Left lobe of liver (tissue), 2 donors: ENCODE data around the gene APOBEC3B. TPM values are rescaled to one million over a fixed set of nuclear protein-coding genes. Genes with fewer than 3 reads are reported as not detected.
"Not testable (repeated sequence)": the region's sequence is repeated elsewhere in the genome, so short reads cannot be mapped to it uniquely, and the experiment has no call there.

Source experiments
- ATAC-seq: fragments of 200-7000 bp; cut with Tn5 transposase; one replicate; pipeline ENCODE4 v1.9.1; 2020; ENCODE audit warnings: mild to moderate bottlenecking, moderate library complexity
- DNase-seq: peaks from one replicate; pipeline ENCODE4 v3.0.0-alpha.2; 2020; ENCODE audit warnings: low spot score
- total RNA-seq: library from RNA; stranded (reverse); gene quantifications from one replicate; pipeline ENCODE4 v1.2.1, GENCODE V29; 2021
- donor health status: DM: no; HTN: no; CAD: no; lungs with moderate emphysema.
- donor health status: DM: no; HTN: yes; CAD: no.

APOBEC3B gene
- 0.93 TPM for total RNA-seq

DNA sequence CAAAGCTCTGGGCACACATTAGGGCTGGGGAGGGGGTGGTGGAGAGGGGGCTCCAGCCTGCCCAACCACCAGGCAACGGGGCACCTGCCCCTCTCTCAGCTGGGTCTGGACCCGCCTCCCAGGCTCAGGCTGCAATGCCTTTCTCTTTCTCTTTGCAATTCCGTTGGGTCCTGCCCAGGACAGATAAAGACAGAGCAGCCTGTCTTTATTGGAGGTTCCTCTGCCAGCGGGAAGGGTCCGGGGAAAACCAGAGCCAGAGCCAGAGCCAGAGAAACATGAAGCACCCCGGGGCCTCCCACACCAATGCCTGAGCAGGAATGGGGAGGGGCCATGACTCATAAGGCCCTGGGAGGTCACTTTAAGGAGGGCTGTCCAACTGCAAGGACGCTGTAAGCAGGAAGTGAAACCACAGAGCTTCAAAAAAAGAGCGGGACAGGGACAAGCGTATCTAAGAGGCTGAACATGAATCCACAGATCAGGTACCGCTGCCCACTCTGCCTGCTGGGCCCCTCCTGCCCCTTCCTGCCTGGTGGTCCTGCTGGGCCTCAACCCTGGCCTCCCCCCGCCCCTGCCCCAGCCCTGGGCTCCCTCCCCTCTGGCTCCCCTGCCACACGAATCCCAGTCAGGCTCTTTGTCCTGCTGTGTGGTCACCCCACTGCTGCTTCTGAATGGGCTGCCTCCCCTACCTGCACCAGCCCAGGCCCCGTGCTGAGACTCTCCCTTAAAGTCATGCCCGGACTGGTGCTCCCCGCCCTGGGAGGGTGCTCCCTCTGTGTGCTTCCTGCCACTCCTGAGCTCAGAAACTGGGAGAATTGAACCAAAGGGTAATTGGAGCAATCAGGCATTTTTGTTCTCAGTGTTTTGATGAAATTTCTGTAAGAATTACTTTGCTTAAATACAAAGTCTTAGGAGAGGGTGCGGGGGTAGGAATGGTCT is at the start of gene APOBEC3B:
Gene APOBEC3B, plus strand, starts transcription at position 356 of the 936 bp plus-strand sequence. Its CDS starts 107 bp downstream, at position 463.
- DNase-seq (peak; percentile 80), ATAC-seq (peak; percentile 98)

DNA sequence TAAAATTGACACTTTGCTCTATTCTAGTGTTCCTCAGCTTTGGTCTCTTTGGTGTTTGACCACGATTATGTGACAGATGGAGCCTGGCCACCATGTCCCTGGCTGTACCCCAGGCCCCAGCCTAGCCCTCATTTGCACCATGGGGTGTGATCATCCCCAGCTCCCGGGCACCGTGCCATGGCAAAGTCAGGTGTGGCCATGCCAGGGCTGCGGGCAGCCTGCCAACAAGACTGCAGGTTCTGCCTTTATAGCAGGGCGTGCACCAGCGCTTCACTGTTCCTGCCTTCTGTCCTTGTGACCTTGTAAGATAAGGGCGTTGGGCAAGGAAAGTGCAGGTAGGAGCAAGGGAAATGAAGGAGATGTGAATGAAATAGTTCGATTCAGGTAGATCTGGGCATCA is 47.1 kb upstream of the APOBEC3B start:
- peak; percentile 86 for DNase-seq
- peak; percentile 88 for ATAC-seq

DNA sequence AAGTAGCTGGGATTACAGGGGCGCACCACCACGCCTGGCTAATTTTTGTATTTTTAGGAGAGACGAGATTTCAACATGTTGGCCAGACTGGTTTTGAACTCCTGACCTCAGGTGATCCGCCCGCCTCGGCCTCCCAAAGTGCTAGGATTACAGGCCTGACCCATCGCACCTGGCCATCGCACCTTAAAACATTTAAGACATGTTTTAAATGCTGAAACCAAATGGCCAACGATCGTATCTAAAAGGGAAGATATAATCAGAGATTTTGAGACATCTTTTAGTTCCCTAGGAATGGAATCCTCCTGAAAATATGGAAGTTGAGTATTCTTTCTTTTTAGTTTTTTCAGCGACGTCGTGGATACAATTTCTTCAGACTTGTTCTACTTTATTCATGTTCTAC is 46.5 kb upstream of the APOBEC3B start:
- DNase-seq (peak; percentile 18), ATAC-seq (no peak)

DNA sequence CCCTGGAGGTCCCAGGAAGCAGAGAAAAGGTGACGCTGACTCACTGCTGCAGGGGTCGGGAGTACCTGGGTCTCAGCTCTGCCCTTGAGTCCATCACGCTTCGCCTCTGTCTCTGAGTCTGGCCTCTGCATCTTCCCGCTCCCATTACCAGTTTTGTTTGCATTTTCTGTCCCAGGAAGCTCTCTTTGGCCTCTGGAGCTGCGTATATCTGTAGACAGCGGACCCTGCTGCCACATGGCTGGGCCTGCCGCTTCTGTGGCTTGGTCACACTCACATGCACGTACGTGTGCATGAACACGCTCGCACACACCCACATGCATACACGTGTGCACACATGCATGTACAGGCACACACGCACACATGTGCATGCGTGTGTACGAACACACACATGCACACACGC is 45.6 kb upstream of the APOBEC3B start:
- ATAC-seq (no peak), DNase-seq (peak; percentile 43)

DNA sequence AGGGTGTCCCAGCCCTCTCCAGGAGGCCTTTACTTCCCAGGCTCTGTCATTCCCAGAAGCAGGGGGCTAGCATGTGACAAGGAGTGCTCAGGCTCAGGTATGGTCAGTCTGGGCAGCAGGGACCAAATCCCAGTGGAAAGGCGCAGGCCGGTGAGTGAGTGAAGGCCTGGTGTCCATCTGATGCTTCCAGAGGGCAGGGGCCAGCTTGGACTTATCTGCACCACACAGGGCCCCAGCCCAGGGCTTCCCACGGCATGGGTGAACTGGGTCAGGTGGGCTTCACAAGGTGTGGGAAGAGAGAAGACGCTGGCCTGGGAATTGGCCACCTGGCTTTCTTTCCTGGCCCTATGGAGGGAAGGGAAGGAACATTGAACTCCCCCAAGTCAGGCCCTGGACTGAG is 45.1 kb upstream of the APOBEC3B start:
- no peak for ATAC-seq
- peak; percentile 38 for DNase-seq

DNA sequence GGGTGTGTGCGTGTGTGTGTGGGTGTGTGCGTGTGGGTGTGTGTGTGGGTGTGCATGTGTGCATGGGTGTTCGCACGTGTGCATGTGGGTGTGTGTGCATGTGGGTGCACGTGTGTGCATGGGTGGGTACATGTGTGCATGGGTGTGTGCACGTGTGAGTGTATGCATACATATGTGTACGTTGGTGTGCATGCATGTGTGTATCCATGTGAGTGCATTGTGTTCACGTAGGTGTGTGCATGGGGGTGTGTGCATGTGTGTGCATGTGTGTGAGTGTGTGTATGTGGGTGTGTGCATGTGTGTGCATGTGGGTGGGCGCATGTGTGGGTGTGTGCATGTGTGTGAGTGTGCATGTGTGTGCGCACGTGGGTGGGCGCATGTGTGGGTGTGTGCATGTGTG is 44.6 kb upstream of the APOBEC3B start:
- ATAC-seq (no peak), DNase-seq (peak; percentile 19)

DNA sequence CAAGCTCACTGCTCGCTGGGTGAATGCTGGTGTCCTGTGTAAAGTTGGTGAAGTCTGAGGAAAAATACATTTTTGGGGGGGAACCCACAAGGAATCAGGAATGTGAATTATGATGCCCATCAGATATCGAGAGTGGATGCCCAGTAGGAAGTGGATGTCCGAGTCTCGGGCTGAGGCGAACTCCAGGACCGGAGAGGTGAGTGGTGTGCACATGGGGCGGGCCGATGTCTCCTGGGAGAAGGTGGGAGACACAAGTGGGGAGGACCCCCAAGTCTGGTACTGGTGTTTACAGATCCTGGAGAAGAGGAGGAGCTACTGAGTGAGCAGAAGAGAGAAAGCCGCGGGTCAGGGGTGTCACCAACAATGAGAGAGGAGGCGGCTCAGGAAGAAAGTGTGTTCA is 43.9 kb upstream of the APOBEC3B start:
- DNase-seq (peak; percentile 42), ATAC-seq (no peak)

DNA sequence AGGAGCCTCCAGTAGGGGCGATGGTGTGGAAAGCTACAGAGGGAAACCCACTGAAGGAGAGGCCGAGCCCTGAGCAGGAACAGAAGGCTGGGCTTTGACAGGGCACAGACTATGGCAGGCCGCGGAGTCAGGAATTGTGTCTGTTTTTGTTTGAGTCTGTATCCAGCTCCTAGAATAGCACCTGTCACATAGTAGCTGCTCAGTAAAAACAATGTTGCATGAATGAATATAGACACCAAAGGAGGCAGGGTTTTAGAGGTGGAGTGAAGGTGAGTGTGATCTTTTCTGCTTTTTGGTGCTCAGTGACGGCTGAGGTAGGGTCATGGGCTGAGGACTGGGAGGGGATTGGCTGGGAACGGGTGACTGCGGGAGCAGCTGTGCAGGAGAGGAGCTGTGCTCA is 43.2 kb upstream of the APOBEC3B start:
- DNase-seq (no peak), ATAC-seq (no peak)

DNA sequence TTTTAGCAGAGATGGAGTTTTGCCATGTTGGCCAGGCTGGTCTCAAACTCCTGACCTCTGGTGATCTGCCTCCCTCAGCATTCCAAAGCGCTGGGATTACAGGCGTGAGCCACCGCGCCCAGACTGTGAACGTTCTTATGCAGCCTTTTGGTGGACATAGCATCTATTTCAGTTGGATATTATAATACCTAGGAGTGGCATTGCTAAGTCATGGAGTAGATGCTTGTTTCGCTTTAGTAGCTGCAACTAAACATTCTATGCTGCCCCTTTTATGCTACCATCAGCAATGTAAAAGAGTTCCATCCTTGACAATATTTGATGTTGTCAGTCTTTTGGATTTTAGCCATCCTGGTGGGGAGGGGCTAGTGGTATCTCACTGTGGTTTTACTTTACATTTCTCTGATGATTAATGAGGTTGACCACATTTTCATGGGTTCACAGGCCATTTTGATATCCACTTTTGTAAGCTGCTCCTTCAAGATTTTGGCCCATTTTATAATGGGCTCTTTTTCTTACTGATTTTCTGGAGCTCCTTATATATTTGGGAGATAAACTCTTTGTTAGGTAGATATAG is 41.2 kb upstream of the APOBEC3B start:
- DNase-seq, result no peak
- no peak for ATAC-seq

DNA sequence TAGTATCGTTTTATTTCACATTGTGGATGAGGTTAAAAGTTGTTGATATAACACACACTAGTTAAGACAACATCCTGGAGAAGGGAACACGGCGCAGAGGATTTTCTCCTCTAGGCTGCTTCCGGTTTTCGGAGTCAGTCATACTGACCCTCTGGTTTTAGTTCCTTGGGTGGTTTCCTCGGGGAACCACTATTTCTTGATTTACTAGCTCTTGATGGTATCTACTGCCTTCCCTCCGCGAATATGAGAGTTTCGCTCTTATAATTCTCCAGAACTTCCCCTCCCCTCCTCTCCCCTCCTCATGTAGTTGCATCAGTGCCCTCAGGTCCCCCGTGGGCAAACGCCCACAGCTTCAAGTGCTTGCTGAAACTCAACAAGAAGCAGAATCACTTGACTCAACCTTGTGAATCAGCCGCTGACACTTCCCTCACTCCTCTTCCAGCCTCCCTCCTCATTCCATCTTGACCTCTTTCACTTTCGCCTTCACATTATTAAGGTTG is 40.6 kb upstream of the APOBEC3B start:
- ATAC-seq (peak; percentile 29), DNase-seq (peak; percentile 44)

DNA sequence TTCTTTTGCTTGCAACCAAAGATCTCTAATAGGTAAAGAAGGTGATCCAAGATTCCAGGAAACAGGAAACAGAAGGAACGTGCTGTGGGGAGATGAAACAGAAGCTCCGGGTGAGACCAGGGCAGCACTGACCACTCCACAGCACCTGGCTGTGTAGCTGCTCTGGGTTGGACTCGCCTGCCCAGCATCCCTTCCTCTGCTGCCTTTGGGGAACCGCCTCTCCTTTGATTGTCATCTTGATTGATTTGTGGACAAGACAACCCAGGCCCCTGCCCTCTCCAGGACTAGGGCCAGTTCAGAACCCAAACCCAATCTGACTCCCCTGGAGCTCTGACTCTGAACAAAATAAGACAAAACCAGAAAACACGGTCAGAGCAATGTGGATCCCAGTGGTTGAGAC is 39.4 kb upstream of the APOBEC3B start:
- no peak for ATAC-seq
- peak; percentile 41 for DNase-seq

DNA sequence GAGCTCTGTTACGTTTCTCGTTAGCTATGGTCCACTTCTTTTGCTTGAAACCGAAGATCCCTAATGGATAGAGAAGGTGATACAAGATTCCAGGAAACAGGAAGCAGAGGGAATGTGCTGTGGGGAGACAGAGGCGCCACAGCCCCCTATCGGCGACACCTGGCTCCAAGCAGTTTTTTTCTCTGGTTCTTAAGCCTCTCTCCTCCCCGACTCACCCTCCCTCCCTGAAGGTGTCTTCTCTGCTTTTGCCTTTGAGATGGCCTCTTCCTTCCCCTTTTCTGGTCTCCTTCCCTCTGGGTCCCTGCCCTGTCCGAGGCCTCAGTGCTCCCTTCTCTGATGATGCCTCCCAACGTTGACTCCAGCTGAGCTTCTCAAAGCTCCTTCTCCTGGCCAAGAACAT is 38.9 kb upstream of the APOBEC3B start:
- DNase-seq, result peak; percentile 42
- ATAC-seq, result no peak

DNA sequence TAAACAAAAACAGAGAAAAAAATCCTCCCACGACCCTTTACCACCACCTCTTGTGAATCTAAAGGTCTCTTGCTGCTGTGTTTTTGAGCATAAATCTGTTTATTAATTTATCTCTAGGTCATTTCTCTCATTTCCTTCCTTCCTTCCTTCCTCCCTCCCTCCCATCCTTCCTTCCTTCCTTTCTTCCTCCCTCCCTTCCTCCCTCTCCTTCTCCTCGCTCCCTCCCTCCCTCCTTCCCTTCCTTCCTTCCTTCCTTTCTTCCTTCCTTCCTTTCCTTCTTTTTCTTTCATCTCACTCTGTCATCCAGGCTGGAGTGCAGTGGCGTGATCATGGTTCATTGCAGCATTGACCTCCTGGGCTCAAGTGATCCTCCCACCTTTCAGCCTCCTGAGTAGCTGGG is 38.3 kb upstream of the APOBEC3B start:
- DNase-seq (no peak), ATAC-seq (no peak)

DNA sequence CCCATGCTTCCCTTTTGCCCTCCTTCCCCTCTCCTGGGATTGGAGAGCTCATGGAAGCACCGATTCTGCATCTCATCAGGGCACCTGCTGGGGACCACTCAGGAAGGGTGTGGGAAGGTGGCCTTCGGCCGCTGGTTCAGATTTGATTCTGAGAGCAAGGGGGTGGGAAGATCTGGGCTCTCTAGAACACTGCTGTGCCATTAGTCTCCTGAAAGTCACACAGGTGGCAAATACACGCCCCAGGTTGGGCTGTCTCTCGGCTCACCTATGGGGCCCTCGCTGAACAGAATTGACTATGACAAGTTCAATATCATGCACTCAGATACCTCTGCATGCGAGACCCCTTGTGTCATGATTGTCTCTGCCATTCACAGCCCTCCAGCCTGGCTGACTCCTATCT is 37.5 kb upstream of the APOBEC3B start:
- DNase-seq (no peak), ATAC-seq (no peak)

DNA sequence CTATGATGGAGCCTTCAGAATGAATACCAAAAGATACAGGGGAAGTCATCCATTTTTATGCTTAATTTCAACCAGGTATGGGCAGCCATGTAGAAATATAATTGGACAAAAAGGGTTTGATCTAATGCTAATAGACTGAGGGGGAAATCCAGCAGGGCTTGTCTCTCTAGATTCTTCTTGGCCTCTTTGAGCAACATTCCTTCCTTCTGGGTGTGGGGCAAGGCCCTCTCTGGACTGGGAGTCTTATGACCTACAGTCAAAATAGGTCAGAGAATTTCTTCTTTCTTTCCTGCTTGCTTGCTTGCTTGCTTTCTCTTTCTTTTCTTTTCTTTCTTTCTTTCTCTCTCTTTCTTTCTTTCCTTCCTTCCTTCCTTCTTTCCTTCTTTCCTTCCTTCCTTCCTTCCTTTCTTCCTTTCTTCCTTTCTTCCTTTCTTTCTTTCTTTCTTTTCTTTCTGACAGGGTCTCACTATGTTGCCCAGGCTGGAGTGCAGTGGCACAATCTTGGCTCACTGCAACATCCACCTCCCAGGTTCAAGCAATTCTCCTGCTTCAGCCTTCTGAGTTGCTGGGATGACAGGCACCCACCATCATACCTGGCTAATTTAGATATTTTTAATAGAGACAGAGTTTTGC is 36.3 kb upstream of the APOBEC3B start:
- ATAC-seq, DNase-seq: not testable (repeated sequence)

DNA sequence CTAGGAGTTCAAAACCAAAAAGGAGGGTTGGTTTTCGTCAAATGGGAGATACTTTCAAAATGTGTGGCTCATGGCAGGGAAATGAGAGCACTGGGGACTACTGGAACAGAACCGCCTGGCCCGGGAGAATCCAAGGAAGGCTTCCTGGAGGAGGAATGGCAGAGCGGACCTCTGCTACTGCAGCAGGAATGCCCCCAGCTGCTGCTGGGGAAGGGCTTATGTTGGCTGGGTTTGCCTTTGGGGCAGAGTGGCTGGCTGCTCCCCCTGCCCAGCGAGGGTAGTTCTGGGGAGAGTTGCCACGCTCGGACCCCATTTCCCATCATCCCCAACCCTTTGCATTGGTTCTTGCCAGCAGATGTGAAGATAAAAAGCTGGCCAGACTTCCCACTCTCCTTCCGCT is 35.4 kb upstream of the APOBEC3B start:
- DNase-seq (no peak), ATAC-seq (no peak)

DNA sequence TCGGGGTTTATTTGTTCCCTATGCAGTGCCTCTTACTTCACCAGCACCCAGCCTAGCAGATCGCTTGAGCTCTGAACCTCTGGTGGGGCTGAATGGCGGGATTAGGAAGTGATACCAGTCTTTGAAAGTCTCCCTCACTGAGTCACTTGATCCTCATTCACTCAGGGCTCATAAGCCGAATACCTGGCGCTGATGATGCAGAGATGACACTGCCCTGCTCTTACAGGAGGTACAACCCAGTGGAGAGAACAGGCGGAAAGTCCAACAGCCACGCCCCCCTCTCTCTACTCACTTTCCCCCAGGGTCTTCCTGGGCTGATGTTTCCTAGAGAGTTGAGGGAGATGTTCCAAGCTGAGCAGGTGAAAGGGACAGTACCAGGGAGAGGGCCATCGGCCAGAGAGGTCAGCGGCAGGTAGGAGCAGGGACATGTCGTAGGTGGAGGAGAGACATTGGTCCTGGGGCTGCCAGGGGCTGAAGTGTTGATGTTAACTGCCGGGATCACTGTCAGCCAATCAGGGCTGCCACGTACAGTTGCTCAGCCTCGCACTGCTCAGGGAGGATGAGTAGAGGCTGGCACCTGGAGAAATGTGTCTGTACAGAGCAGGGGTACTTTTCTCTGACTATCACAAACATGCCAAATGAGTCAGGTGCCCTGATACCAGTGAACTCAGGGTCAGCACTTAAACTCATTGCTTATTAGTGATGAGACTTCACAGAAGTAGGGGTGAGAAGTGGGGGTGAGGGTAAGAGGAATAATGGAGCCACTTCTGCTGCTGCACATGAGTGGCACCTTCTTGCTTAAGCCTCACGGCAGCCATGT is 34.6 kb upstream of the APOBEC3B start:
- no peak for ATAC-seq
- no peak for DNase-seq

DNA sequence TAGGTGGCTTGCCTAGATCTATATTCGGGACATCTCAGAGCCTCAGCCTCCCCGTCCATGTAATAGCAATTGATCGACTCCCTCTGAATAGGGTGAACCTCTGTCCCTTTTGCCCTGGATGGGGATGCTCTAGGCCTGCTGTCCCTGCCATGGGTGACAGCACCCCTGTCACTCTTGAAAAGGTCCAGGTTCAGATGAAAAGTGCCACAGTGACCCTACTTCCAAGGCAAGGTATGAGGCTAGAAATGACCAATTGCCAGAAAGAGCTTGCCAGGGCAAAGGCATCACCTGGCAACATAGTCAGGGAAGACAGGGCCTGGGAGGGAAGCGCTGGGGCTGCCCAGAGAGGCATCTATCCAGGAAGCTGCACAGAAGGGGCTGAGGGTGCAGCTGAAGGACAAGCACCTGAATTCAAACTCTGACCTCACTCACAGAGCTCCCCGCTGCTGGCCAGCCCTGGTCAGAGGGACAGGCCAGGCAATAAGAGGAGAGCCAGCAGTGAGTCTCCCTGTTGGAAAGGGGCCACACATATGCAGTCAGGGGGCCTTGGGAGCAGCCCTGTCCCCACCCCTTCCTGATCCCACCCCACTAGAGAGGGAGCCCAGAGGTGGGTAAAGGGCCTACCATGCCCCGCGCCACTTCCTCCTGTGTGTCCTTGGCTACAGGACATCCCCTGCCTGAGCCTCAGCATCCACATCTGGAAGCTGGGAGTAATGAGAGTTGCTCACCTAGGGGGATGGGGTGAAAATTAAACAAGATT is 33.8 kb upstream of the APOBEC3B start:
- no peak for DNase-seq
- no peak for ATAC-seq

DNA sequence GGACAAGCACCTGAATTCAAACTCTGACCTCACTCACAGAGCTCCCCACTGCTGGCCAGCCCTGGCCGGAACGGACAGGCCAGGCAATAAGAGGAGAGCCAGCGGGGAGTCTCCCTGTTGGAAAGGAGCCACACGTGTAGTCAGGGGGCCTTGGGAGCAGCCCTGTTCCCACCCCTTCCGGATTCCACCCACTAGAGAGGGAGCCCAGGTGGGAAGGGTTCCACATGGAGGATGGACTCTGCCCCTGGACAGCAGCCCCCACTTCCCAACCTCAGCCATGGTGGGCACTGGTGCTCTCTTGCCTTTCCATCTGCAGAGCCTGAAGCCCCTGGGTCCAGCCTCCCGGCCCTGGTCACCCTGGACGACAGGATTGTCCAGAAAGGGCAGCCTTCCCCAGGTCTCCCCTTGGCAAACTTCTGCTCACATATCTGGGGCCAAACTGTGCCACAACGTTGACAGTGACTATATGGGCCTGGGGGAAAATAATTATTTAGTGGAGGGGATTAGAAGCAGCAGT is 32.2 kb upstream of the APOBEC3B start:
- ATAC-seq, result no peak
- no peak for DNase-seq
